Activated T-cell treated with anti-CD3 and anti-CD28 coated beads for 1 hour (primary cell): ENCODE measurements around the gene EEF1AKMT1.
A peak's percentile ranks its signal among the peaks of the same experiment; 100 is the strongest.

ENCODE experiments used
- DNase-seq: peaks from one replicate; pipeline ENCODE4 v3.0.0-alpha.2; 2020; ENCODE audit warnings: low read depth

Gene EEF1AKMT1

GRCh38 chr13:20773194-20774080, at the start of gene EEF1AKMT1:
Gene EEF1AKMT1, minus strand, starts transcription at chr13:20773961. Its CDS starts 16,363 bp downstream, at chr13:20757598.
- peak; percentile 98 for DNase-seq

- no peak for DNase-seq
Observed at GRCh38 chr13:20823071-20823470, 49.3 kb upstream of the EEF1AKMT1 start.

- DNase-seq, result no peak
Observed at GRCh38 chr13:20822406-20822805, 48.6 kb upstream of the EEF1AKMT1 start.

- DNase-seq, result no peak
Observed at GRCh38 chr13:20819715-20820114, 46.0 kb upstream of the EEF1AKMT1 start.

DNA sequence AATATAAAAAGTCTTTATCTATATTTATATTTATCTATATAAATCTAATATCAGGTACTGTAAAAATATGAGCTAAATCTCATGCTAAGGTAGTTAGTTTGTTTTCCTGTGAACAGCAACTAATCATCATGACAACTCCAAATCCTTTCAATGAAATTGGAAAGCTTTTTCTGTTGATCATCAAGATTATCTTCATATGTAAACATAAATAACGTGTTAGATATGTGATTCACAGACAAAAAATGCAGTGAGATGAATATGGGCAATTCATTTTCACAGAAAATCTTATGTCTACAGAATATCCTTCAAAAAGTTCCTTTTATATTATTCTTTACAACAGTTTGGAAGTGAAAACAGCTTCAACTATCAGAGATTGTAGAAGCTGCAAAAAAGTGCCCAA, 41.7 kb upstream of the EEF1AKMT1 start:
- DNase-seq, result no peak

DNA sequence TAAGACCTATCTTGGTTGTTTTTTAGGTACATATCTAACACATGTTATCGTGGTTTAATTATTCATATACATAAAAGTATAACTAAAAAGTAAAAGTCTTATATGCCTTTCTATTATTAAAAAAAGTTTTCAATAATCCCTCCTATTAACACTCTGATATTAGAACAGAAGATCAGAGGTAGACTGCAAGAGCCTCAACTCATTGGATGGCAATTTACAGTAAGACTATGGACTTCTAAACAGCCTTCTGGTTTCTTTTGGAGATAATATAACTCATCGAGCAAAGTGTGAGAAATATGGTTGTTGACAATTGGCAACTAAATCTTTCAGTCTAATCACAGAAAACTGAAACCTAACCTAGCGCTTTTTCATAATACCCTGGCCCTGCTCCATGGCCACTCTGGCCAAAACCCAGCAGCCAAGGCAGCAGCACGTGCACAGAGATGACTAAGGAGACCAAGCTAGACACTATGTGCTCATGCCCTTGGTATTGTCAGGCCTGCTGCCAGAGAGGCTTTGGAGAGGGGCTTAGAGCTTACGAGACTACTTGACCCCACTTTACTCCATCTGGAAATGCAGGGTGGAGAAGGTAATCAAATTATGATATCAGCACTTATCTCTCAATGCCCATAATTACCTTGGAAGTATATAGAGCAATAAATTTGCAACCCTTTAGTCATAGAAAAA, 40.6 kb upstream of the EEF1AKMT1 start:
- no peak for DNase-seq

GRCh38 chr13:20812890-20813289, 39.1 kb upstream of the EEF1AKMT1 start:
- no peak for DNase-seq

- no peak for DNase-seq
Observed at GRCh38 chr13:20810808-20811207, 37.0 kb upstream of the EEF1AKMT1 start.

DNA sequence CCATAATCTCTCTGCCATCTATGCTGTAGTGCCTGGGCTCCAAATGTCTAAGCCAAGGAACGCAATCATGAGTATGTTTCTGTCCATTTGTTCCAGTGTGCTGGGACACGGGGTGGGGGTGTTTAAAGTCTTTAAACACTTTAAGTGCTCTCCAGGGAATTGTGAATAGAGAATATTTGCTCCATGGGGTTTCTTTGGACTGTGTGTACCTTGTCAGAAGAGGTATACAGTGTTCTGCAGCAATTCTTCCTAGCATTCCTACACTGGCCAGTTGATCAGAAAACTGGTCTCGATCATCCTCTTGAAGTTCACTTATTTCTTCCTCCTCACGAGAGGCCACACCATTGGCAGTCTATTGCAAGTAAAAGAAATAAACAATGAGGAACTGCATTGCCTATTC, 35.1 kb upstream of the EEF1AKMT1 start:
- no peak for DNase-seq

DNA sequence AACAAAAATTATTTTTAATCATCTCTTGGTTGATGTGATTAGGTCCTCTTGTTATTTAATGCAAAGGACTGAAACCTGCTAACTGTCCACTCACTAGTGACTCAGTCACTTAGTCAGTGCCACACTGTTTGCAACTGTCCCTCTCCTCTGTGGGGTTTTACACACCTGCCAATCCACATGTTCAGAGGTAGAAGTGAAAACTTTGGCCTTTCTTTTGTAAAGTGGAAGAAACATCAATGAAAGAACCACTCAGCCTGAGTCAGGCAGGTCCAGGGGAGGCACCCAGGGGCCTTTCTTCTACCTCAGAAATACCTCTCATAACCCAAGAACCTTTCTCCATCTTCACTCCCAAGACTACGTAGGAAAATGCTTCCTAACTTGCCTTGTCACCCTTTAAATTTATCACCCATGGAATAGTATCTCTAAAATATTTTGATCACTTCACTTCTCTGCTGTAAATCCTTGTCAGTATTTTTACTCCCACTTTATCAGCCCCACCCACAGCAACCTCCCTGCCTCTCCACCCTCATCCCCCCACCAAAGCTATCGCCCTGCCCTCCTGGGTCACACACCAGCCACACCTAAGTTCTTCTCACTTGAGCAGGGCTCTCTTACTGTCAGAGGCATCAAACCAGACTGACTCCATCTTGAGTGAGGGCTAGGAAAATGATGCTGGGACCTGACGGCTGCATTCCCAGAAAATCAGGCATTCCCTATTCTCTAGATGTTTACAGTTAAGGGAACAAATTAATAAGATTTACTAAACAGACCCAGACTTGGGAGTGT, 29.6 kb upstream of the EEF1AKMT1 start:
- no peak for DNase-seq

DNA sequence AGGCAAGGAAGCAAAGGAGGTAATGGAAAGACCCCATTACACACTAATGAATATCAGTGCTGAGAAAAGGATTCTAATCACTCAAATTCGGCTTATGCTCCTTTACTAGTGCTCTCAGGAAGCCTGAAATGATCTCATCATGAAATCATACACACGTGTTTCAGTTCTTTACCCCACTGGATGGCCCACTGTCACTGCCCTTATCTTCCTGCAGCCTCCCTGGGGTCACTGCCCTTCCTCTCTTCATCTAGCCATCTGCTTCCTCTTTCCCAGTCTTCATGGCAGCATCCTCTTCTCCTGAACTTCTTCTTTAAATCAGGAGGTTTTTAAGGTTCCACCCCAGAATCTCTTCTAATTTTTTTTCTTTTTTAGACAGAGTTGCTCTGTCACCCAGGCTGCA, 27.9 kb upstream of the EEF1AKMT1 start:
- DNase-seq, result no peak

GRCh38 chr13:20799726-20800416, 26.1 kb upstream of the EEF1AKMT1 start:
- no peak for DNase-seq

- no peak for DNase-seq
Observed at GRCh38 chr13:20798027-20798426, 24.3 kb upstream of the EEF1AKMT1 start.

DNA sequence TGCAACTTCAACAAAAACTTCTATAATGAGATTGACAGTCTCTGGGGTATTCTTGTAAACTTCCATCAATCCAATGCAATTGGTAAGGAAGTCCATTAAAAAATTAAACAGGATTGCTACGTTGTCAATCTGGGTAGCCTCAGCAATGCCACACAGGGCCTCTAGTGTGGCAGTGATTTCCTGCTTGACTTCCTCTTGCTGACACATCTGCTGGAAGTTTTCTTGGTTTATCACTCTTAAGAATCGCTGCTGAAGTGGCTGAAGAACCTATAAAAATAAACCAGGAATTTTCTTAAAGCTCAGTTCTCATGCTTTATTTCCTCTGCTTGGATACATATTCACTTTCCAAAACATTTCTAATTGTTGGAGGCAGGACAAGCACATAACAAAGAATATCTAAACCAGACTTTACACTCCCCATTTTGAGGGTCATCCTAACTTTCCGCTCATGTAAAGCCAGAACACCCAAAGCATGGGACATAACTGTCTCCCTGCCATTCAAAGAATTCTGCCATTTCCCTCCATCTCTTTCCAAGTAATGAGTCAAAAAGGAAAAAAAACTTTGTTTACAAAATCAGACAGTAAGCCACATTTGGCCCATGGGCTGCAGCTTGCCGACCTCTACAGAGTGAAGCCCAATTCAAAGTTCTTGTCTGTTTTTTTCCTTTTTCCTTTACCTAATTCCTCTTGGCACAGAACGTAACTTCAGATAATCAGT, 23.2 kb upstream of the EEF1AKMT1 start:
- no peak for DNase-seq

- no peak for DNase-seq
Observed at GRCh38 chr13:20789665-20790064, 15.9 kb upstream of the EEF1AKMT1 start.

DNA sequence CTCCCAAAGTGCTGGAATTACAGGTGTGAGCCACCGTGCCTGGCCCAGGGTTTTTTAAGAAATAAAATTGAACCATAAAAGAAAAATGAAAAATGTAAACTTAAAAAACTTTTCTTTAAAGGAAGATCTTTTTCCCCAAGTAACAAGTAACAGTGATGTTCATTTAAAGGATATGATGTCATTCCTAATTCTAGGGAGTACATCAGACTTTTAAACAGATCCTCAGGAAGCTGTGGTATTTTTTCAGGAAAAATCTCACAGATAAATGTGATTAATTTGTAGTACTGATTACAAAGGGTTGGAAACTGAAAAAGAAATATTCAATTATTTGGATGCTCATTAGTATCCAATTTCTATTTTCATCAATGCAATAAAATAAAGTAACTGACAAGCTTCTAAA, 14.6 kb upstream of the EEF1AKMT1 start:
- no peak for DNase-seq

GRCh38 chr13:20787180-20787579, 13.4 kb upstream of the EEF1AKMT1 start:
- no peak for DNase-seq

GRCh38 chr13:20782116-20782708, 8.5 kb upstream of the EEF1AKMT1 start:
- no peak for DNase-seq

- no peak for DNase-seq
Observed at GRCh38 chr13:20780317-20780716, 6.6 kb upstream of the EEF1AKMT1 start.

DNA sequence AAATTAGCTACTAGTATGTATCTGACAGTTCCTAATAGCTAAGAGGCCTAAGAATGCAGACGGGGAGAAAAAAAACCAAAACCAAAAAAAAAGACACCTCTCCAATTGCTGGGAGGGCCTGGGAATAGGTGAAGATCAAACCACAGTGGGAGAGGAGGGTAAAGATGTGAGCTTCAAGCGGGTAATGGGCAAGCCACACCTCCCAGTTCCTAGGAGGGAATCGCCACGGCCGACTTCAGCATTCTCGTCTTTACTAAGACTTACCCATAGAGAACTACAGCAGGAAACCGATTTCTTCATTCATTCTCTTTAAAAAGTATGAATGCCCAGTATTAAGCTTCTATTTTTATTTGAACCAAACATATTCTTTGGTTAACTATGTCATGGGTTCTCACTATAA, 5.6 kb upstream of the EEF1AKMT1 start:
- no peak for DNase-seq

- no peak for DNase-seq
Observed at GRCh38 chr13:20778311-20778710, 4.5 kb upstream of the EEF1AKMT1 start.
